NB4 (cell line): ENCODE results near the gene FAM186B.

ENCODE experiments used
- CTCF ChIP-seq: IDR thresholded peaks from one replicate; pipeline ENCODE4 v1.5.1; 2012; ENCODE audit warnings: low read depth, low read length
- POLR2A ChIP-seq: IDR thresholded peaks from 2 replicates; pipeline ENCODE4 v1.6.1; 2011; ENCODE audit warnings: mild to moderate bottlenecking; ENCODE audit not compliant: insufficient read length; ENCODE audit errors: extremely low read depth

- TF ChIP-seq CTCF (no peak), POLR2A (no peak)
Observed at GRCh38 chr12:49599961-49600360, 5.5 kb downstream of the FAM186B start.
